AG09309 (cell line): ENCODE data around the gene PTPRE.
"Not testable (repeated sequence)": the region's sequence is repeated elsewhere in the genome, so short reads cannot be mapped to it uniquely, and the experiment has no call there.

Experiments
- DNase-seq: peaks from one replicate; pipeline ENCODE4 v3.0.0-alpha.2; 2010; ENCODE audit warnings: low read depth
- H3K4me3 ChIP-seq: 2 replicates; pipeline ENCODE4 v1.5.1; 2011; ENCODE audit warnings: mild to moderate bottlenecking, low read depth, low read length, moderate library complexity; ENCODE audit not compliant: control insufficient read depth
- TF ChIP-seq, protein P1 (sequence below): IDR thresholded peaks from 2 replicates; pipeline ENCODE4 v1.5.1; 2011; ENCODE audit warnings: mild to moderate bottlenecking, low read depth, low read length, inconsistent platforms; ENCODE audit not compliant: insufficient read depth, control insufficient read depth; ENCODE audit errors: missing control alignments

PTPRE gene

DNA sequence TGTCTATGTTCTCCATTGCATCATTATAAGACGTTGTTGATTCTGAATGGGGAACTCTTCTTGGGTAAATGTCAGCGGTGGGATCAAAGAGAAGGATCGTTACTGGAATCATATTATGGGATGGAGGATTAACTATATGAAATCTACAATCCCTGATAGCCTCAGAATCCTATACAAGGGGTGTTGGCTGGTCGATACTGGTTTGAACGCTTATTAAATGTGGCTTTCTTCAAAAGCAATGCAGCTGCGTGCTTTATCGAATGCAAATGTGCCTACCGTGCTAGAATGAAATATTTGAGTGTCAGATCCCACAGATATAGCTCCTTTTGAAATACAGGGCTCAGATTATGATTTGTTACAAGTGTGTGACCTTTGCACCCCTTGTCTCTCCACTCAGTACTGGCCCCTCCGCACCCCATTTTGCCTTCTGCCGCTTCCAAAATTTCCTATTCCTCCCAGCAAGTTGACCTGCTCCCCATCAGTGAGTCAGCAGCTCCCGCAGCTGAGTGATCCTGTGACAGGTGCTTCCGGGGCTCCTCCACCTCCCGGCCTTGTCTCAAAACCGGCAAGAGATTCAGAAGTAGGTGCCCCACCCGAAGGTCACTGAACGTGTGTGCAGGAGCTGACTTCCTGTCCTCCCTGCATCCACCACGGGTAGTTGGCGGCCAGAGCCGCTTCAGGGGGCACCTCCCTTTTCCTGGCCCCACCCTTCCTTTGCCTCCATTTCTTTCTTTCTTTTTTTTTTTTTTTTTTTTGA lies 76.6 kb downstream of the PTPRE start:
- no peak for DNase-seq
- TF ChIP-seq, protein P1, sequence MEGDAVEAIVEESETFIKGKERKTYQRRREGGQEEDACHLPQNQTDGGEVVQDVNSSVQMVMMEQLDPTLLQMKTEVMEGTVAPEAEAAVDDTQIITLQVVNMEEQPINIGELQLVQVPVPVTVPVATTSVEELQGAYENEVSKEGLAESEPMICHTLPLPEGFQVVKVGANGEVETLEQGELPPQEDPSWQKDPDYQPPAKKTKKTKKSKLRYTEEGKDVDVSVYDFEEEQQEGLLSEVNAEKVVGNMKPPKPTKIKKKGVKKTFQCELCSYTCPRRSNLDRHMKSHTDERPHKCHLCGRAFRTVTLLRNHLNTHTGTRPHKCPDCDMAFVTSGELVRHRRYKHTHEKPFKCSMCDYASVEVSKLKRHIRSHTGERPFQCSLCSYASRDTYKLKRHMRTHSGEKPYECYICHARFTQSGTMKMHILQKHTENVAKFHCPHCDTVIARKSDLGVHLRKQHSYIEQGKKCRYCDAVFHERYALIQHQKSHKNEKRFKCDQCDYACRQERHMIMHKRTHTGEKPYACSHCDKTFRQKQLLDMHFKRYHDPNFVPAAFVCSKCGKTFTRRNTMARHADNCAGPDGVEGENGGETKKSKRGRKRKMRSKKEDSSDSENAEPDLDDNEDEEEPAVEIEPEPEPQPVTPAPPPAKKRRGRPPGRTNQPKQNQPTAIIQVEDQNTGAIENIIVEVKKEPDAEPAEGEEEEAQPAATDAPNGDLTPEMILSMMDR, result no peak

DNA sequence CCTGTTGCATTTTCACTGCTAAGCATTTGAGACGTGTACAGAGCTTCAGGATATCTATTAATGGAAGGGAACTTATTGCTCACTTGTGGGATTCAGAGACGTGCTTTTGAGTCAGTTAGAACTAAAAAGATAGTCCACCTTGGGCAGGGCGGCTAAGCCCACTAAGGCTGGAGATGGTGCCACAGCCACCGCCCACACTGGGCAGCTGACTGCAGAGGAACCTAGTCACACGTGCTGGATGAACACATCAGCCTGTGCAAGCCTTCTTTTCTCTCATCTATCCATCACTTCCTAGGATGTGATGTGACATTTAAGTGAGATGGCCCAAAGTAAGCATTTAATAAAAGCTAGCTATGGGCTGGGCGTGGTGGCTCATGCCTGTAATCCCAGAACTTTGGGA lies 78.0 kb downstream of the PTPRE start:
- H3K4me3 ChIP-seq, result no peak overlapping the region
- TF ChIP-seq, protein P1, result no peak
- DNase-seq, result no peak

More for the DNA sequence above, 76.6 kb downstream of the PTPRE start:
- no peak overlapping the region for H3K4me3 ChIP-seq

GRCh38 chr10:127986531-127987466 lies 79.9 kb downstream of the PTPRE start:
- no peak for DNase-seq
- no peak overlapping the region for H3K4me3 ChIP-seq
- TF ChIP-seq, protein P1, result no peak

GRCh38 chr10:127987467-127988380 lies 80.8 kb downstream of the PTPRE start:
- no peak for DNase-seq
- TF ChIP-seq, protein P1, result no peak
- H3K4me3 ChIP-seq, result no peak overlapping the region

- TF ChIP-seq, protein P1, result no peak
- DNase-seq, result no peak
- no peak overlapping the region for H3K4me3 ChIP-seq
These were observed 82.6 kb downstream of the PTPRE start for GRCh38 chr10:127989481-127990012.

DNA sequence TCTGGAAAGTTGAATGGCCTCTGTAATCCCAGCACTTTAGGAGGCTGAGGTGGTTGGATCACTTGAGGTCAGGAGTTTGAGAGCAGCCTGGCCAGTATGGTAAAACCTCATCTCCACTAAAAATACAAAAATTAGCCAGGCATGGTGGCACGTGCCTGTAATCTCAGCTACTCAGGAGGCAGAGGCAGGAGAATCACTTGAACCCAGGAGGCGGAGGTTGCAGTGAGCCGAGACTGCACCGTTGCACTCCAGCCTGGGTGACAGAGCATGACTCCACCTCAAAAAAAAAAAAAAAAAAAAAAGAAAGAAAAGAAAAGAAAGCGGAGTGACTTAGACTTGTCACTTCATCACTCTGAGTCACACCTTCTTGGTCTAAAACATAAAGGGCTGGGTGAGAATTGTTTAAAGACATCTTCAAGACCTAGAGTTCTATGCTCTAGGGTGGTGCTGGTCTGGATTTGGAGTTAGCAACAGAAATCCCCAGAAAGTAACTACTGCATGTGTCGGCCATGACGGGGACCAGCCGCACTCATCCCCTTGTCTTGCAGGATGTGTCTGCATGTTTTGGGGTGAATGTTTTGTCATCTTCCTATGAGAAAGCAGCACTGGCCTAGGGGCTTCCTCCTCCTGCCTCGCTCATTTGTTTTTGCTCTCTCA lies 83.4 kb downstream of the PTPRE start:
- H3K4me3 ChIP-seq, DNase-seq: not testable (repeated sequence)
